ENCODE measurements around the gene MS4A6A. TPM values are rescaled to one million over a fixed set of nuclear protein-coding genes. Genes with fewer than 3 reads are reported as not detected.

MS4A6A gene
- polyA plus RNA-seq, 3 donors: 978 to 3,009 (median 2,353) TPM

- H3K4me2 ChIP-seq (replicated peaks; ENCODE audit: extremely low read depth, low read length, poor library complexity, severe bottlenecking): no peak overlapping the region
Observed at GRCh38 chr11:60211206-60211605, 28.3 kb upstream of the MS4A6A start.

GRCh38 chr11:60209977-60210376 lies 27.1 kb upstream of the MS4A6A start:
- DNase-seq: no peak
- intact Hi-C loops (cut with micrococcal nuclease): no loop called here
- peaks cover 61 to 73% of the 10 kb centered on the region in 2 donors for H3K36me3 Mint-ChIP-seq

More at GRCh38 chr11:60211206-60211605, 28.3 kb upstream of the MS4A6A start:
- Histone ChIP-seq H3K36me3 (replicated peaks in 1 of 2; ENCODE audit: control insufficient read depth in 1 of 2, insufficient read depth in 2 of 2, low read length in 2 of 2) (peaks cover 34 to 82% of the 10 kb centered on the region in 2 donors), H3K27ac (ENCODE audit: low read depth in 1 of 2, low read length in 2 of 2) (no peak overlapping the region), H4K20me1 (ENCODE audit: insufficient read depth, low read length) (no peaks in the 10 kb centered on the region), H3K79me2 (ENCODE audit: insufficient read depth, low read length) (peaks cover 3% of the 10 kb centered on the region), H3K27me3 (ENCODE audit: control insufficient read depth in 2 of 2, insufficient read depth in 2 of 2, low read length in 2 of 2) (no peaks in the 10 kb centered on the region), H2AFZ (ENCODE audit: insufficient read depth, low read depth, low read length, poor library complexity, severe bottlenecking) (no peak overlapping the region), H3K9me3 (replicated peaks in 1 of 2; ENCODE audit: control insufficient read depth in 1 of 2, insufficient read depth in 1 of 2, low read length in 2 of 2) (no peaks in the 10 kb centered on the region), H3K9ac (ENCODE audit: insufficient read depth, low read length, poor library complexity, severe bottlenecking) (no peak overlapping the region), H3K4me1 (ENCODE audit: control insufficient read depth in 1 of 2, insufficient read depth in 2 of 2, low read length in 2 of 2) (no peaks in the 10 kb centered on the region), H3K4me3 (replicated peaks in 1 of 3; ENCODE audit: low read depth in 2 of 3, low read length in 3 of 3) (no peak overlapping the region)
- no peaks in the 10 kb centered on the region for H3K27me3 Mint-ChIP-seq (ENCODE audit: low read depth in 3 of 3)
- no peak for DNase-seq
- H3K9me3 Mint-ChIP-seq: peaks cover 0 to 3% (median 0%) of the 10 kb centered on the region in 7 donors
- H3K4me3 Mint-ChIP-seq: no peak overlapping the region
- WGBS (ENCODE audit: insufficient coverage): 100% methylated on average over 1 of the region's 4 CpGs
- intact Hi-C loops (cut with micrococcal nuclease): no loop called here
- H3K27ac Mint-ChIP-seq: no peak overlapping the region
- TF ChIP-seq CTCF (IDR thresholded peaks at IDR 0.05): no peak
- peaks cover 2% of the 10 kb centered on the region for H3K4me1 Mint-ChIP-seq
- H3K36me3 Mint-ChIP-seq: peaks cover 65 to 78% of the 10 kb centered on the region in 2 donors

More at GRCh38 chr11:60209977-60210376, 27.1 kb upstream of the MS4A6A start:
- no peak overlapping the region for H3K27ac Mint-ChIP-seq
- H3K4me1 Mint-ChIP-seq: peaks cover 14% of the 10 kb centered on the region
- no peak for TF ChIP-seq CTCF (IDR thresholded peaks at IDR 0.05)
- no peak overlapping the region for H3K4me2 ChIP-seq (replicated peaks; ENCODE audit: extremely low read depth, low read length, poor library complexity, severe bottlenecking)
- H3K9me3 Mint-ChIP-seq: peaks cover 0 to 3% (median 0%) of the 10 kb centered on the region in 7 donors
- no CpG with 5 or more reads among the region's 3 CpGs for WGBS (ENCODE audit: insufficient coverage)
- H3K27ac ChIP-seq (ENCODE audit: low read depth in 1 of 2, low read length in 2 of 2): no peak overlapping the region
- no peaks in the 10 kb centered on the region for H3K27me3 ChIP-seq (ENCODE audit: control insufficient read depth in 2 of 2, insufficient read depth in 2 of 2, low read length in 2 of 2)
- H3K79me2 ChIP-seq (ENCODE audit: insufficient read depth, low read length): peaks cover 9% of the 10 kb centered on the region
- no peaks in the 10 kb centered on the region for H3K9me3 ChIP-seq (replicated peaks in 1 of 2; ENCODE audit: control insufficient read depth in 1 of 2, insufficient read depth in 1 of 2, low read length in 2 of 2)
- H3K4me1 ChIP-seq (ENCODE audit: control insufficient read depth in 1 of 2, insufficient read depth in 2 of 2, low read length in 2 of 2): peaks cover 6 to 10% of the 10 kb centered on the region in 2 donors
- H3K4me3 ChIP-seq (replicated peaks in 1 of 3; ENCODE audit: low read depth in 2 of 3, low read length in 3 of 3): no peak overlapping the region
- H3K4me3 Mint-ChIP-seq: no peak overlapping the region
- peaks cover 37 to 82% of the 10 kb centered on the region in 2 donors for H3K36me3 ChIP-seq (replicated peaks in 1 of 2; ENCODE audit: control insufficient read depth in 1 of 2, insufficient read depth in 2 of 2, low read length in 2 of 2)
- H3K27me3 Mint-ChIP-seq (ENCODE audit: low read depth in 3 of 3): no peaks in the 10 kb centered on the region
- no peak overlapping the region for H2AFZ ChIP-seq (ENCODE audit: insufficient read depth, low read depth, low read length, poor library complexity, severe bottlenecking)
- H4K20me1 ChIP-seq (ENCODE audit: insufficient read depth, low read length): no peaks in the 10 kb centered on the region
- no peak overlapping the region for H3K9ac ChIP-seq (ENCODE audit: insufficient read depth, low read length, poor library complexity, severe bottlenecking)

Data from CD14-positive monocyte (primary cell).